ENCODE results near the gene NAAA.
"Not testable (repeated sequence)": the region's sequence is repeated elsewhere in the genome, so short reads cannot be mapped to it uniquely, and the experiment has no call there.

The NAAA gene

DNA sequence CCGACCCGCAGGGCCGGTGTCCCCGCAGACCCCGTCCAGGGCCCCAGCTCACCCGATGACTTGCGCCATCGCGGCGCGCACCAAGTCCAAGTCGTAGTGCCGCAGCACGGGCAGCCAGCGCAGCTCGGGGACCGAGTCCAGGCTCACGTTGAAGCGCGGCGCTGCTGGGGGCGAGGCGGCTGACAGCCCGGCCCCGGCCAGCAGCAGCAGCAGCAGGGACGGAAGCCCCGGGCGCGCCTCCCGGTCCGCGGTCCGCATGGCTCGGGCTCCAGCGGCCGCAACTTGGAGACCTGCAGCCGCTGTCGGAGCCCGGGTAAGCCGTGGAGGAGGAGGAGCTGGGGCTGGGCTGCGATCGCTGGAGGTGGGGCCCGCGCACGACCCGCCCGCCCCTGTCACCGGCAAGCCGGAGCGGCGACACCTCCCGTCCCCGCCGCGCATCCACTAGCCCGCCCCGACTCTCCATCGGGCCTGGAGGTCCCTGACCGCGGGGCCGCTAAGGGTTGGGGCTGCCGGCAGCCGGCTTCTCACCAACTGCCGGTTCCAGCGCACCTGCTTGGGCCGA is at the start of gene NAAA:
TSS of gene NAAA (minus strand) at position 322 of the 562 bp plus-strand sequence. CDS start at position 258, 64 bp downstream.
- peak; percentile 83 for DNase-seq

DNA sequence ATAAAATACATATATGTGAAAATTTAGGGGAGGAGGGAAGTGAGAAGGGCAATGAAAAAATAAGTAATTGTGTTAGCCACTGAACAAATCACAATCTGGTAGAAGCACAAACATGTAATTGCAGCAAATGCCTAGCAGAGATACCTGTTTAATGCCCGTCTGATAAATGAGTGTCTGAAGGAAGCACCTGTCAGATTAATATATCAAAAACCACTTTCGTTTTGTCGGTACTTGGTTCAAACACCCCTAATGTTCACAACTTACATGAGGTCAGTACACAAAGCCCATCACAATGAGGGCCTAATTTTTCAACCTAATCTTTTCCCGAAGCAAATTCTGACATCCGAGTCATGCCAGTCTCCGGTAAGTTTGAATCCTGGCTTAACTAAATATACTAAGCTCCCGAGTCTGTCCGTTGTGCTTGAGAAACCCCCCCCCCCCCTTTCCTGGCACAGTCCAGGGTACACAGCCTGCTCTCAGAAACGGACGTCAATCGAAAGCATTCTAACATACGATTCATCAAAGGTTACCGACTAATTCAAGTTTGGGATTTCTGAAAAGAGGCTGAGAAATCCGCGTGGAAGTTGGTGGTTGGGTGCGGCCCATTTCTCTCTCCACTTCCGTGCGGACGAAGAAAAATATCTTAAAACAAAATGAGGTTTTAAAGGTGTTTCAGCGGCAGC is 49.2 kb upstream of the NAAA start:
- DNase-seq = no peak

DNA sequence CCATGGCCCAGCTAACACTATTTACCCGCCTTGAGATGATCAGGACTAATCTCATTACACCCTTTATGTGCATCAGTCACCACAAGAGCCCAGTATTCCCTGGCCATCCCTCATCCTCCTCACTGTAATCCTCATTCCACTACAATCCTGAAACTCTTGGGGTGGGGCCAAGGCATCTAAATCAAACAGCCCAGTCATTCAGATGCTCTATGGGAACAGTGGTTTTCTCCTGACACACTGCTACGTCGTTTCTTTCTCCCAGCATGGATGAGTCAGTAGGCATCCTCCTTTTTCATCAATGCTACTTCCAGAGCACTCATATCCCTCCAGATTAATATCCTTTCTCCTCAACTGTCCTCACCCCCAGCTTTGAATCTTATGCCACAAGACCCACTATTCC is 44.3 kb upstream of the NAAA start:
- no peak for DNase-seq

DNA sequence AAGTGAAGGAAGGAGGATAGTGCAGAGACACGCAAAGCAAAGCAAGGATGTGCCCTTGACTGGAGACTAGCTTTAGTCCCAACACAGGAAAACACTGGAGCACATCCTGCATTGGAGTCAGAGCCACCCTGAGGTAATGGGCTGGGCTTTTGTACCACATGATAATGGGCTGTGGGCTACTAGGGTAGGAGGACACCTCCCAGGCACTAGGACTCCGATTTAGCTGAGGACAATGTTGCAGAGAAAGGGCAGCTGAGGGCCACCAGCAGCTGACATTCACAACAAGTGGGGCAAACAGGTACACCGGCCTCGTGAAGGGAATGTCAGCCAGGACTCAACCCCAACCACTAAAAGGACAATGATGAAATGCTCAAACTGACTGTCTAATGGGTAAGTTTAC is 39.8 kb upstream of the NAAA start:
- no peak for DNase-seq

DNA sequence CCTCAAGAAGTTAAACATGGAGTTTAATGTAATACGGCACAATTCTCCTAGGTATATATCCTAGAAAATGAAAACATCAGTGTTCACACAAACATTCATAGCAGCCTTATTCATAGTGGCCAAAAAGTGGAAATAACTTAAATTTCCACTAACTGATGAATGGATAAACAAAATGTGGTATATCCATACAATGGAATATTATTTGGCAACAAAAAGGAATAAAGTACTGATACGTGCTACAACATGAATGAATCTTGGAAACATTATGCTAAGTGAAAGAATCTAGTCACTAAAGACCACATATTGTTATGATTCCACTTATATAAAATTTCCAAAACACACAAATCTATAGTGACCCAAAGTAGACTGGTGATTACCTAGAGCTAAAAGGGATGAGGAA is 35.4 kb upstream of the NAAA start:
- no peak for DNase-seq

DNA sequence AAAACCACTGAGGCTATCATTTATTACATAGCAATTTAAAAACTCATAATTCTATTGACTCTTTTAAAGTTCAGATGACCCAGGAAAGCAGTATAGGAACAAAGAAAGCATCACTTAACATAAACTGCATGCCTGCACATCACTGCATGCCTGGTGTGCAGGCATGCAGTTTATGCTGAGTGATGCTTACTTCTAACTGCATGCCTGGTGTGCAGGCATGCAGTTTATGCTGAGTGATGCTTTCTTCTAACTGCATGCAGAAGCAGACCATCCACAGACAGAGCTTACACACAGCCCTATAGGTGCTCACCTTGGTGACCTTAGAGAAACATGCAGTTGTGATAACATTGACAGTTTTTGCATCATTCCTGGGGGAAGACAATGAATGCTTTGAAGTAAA is 33.0 kb upstream of the NAAA start:
- no peak for DNase-seq

DNA sequence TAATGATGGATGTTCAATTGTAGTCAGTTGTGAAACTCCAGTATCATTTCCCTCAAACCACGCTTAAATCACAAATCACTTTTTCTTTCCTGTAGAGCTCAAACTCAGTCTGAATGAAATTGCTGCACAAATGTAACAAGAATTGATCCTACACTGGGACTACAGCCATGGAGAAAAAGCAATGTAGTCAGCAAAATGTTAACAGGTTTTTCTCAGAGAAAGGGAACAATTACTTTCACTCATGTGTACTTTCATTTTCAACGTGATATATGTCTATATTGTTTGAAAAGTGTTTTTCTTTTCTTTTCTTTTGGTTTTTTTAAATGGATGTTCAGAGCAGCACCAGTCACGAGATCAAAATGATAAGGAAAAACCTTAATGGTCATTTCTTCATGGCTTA is 27.3 kb upstream of the NAAA start:
- DNase-seq = no peak

DNA sequence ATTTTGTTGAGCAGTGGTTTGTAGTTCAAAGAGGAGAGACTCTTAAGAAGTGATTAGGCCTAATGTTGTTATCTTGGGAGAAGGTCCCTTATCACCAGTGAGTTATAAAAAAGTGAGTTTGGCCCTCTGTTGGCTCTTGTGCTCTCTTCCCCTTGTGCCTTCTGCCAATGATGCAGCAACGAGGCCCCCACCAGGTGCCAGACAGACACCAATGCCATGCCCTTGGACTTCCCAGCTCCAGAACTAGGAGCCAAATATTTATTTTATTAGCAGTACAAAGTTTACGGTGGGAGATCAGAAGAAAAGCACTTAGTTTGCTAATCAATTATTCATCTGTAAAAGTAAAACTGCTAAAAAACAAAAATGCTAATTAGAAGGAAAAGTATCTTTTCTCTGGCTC is 22.7 kb upstream of the NAAA start:
- DNase-seq = no peak

DNA sequence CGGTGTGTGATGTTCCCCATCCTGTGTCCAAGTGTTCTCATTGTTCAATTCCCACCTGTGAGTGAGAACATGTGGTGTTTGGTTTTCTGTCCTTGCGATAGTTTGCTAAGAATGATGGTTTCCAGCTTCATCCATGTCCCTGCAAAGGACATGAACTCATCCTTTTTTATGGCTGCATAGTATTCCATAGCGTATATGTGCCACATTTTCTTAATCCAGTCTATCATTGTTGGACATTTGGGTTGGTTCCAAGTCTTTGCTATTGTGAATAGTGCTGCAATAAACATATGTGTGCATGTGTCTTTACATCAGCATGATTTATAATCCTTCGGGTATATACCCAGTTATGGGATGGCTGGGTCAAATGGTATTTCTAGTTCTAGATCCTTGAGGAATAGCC is 21.3 kb upstream of the NAAA start:
- DNase-seq = not testable (repeated sequence)

DNA sequence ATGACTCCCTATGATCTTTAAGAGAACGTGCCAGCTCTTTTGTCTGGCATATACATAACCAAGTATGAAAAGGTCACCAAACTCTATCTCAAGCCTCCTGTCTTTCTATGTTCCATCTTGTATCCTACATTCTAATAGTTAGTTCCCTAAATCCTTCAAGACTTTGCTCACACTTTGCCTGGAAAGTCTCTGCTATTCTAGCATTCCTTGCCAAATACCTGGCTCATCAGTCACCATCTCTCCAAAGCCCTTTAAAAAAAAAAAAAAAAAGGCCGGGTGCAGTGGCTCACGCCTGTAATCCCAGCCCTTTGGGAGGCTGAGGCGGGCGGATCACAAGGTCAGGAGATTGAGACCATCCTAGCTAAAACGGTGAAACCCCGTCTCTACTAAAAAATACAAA is 17.7 kb upstream of the NAAA start:
- DNase-seq = not testable (repeated sequence)

DNA sequence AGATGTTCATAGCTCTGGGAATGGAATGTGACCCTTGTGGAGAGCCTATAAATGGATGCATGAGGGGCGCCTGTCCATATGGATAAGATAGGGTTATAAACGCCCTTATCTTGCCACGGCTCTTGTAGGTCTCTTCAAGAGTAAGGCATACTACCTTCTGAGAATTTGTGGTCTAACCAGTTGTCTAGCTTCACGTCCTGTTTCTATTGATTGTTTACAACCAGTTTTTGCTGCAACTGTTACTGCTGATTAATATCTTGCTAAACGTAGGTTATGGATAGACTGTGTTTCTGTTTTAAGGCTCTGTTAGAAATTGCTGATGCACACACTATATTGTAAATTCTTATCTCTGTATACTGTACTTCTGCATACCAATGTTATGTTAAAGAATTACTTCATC is 14.0 kb upstream of the NAAA start:
- not testable (repeated sequence) for DNase-seq

DNA sequence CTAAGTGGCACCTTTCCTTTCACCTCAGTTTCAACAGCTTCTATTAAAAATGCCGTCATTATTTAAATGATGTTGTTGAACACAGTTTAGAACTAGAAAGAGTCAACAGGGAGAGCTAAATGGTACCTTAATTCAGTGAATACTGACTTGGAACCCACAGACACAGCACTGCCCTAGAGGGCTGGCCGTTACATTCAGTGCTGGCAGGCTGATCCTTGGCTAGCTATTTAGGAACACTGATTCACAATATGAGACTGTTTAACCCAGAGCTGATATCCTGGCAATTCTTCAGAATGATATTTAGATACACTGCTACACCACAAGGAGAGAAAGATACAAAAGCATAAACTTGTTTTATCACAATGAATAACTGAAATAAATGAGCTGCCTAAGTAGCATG is 12.7 kb upstream of the NAAA start:
- no peak for DNase-seq

DNA sequence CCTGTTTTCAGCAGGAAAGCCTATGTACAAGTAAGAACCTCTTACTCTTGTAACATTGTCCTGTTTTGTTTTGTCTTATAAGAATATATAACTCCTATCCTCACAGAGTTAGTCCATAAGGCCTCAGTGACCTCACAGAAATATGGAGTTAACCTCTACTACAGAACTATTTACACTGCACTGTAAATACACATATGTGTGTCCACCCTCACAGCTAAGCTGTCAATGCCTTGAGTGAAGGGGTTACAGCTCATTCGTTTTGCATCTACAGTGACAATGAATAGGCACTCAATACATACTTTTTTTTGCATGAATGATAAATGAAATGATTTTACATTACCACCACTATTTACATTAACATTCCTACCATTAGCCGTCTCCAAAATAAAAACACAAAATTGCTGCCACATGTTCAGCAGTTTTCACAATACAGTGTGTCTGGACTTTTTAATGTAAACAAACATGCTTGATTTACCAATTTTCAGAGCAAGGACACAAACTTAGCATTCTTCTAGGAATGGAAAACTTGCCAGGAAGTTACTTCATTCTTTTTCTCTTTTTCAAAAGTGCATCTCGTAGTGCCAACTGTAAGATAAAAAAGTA is 9.5 kb upstream of the NAAA start:
- DNase-seq = no peak

DNA sequence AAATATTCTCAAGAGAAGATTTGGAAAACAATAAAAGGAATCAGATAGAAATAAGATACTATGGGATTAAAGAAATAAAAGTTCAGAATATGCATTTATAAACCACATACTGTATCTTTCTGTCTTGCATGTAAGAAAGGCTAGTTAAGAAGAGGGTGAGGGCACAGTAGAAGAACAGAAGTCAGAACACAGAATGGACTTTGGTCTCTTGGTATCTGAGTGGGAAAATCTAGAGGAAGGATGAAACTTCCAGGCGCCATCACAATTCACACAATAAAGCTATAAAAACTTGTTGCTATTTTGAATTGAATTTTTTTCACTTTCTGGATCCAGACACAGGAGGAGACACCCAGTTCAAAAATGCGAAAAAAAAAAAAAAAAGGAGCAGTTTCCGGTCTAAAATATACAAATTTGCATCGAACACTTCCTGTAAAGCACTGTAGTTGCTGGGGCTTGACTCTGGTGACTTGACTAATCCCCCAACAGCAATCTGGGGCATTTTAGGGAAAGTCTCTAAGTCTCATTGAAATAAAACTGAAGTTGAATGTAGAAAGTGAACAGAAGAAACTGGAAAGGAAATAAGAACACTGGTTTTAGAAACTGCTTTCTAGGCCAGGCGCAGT is 8.1 kb upstream of the NAAA start:
- DNase-seq = no peak

DNA sequence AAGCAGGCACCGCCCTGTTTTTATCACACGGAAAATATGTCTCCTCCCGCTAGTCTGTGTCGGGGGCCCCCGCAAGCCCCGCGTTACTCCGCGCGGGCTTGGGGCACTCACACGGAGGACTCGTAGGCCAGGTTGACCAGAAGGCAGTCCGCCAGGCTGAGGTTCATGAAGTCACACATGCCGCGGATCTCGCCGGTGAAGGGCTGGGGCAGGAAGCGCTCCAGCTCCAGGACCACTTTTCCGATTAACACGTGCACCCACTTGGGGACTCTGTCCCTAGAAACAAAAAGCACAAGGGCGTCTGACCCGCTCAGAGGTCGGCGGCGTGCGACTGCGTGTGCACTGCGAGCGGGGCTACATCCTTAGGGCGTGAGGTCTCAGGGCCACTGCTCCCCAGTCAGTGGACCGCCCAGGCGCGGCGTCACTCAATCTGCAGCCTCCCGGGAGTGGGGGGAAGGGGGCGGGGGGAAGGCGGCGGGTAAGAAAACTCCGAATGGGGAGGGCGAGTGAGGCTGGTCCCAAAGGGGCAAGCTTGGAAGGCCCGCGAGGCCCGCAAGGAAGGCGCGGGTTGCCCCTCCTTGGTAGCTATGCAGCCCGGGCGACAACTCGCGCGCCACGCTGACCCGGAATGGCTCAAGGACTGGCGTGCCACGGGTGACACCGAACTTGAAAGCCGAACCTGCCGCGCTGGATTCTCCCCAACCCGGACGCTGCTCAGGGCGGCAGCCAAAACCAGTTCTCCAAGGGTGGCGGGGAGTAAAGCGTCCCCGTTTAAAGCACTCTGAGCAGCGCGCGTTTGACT is 722 bp downstream of the NAAA start:
- DNase-seq = peak; percentile 80

DNA sequence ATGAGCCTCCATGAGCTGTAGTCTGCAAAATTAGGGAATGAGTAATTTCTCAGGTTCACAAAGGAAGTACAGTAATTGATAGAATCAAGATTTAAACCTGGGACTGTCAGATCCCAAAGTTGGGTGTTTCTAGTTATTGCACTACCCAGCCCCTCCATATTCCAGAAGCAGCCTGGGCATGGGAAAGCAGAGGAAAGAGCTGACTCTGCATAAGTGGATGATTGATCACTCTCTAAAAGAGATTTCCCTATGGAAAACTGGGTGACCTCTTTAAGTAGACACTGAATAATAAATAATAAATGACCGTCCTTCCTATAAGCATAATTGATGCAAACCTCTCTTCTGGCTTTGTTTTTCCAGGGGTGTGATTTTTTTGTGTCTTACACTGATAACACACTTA is 5.2 kb downstream of the NAAA start:
- DNase-seq = no peak

DNA sequence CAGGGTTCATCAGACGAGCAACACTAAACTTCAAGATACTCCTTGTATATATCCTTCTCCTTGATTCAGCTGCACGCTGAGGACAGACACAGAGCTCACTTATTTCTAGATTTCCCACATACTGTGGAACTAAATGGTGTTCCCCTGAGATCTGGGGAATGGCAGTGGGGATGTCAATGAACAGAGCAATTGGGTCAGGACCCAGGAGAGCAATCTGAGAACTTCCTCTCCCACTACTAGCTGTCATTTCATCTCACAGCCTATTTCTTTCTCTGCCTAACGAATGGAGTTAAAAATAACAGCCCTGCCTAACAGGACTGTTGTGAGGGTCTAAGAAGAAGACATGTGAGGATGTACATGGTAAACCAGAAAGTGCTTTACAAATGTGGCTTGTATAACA is 10.7 kb downstream of the NAAA start:
- no peak for DNase-seq

DNA sequence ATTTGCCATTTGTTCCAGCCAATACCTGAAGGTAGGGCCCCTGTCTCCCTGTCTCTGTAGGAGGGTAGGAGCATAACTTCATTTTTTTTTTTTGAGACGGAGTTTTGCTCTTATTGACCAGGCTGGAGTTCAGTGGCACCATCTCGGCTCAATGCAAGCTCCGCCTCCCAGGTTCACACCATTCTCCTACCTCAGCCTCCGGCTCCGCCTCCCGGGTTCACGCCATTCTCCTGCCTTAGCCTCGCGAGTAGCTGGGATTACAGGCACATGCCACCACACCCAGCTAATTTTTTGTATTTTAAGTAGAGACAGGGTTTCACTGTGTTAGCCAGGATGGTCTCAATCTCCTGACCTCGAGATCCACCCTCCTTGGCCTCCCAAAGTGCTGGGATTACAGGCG is 15.9 kb downstream of the NAAA start:
- DNase-seq = peak; percentile 82

DNA sequence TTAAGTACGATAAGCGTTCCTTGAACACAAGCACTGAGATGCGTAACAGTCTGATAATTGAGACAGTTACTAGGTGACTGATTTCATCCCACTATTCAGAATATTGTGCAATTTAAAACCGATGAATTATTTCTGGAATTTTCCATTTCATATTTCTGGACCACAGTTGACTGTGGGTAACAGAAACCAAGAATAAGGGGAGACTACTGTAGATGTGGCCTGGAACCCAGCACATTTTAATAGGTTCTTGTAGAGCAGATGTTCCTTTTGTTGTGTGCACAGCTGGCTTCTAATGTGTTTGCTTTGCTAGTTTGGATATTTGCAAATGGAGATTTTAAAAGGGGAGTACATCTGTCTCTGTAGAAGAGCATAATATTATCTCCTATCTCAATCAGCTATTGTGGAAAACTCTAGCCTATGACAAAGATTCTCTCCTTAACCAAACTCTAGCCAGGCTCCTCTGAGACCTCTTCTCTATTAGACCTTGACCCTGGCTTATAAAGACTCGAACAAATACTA is 16.4 kb downstream of the NAAA start:
- peak; percentile 93 for DNase-seq

DNA sequence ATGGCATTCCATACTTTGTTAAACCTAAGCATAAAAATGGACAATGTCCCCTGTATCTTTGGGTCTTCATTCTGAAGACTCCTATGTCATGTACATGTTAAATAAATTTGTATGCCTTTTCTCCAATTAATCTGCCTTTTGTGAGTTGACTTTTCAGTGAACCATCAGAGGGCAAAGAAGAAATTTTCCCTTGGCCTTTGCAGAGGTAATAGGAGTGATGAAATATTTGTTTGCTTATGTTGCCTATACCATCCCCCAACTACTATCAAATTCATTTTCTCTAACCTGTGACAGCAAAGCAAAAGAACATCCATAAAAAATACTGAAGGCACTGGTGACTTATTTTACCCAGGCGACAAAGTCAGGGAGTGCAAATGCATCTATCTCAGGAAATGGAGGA is 18.2 kb downstream of the NAAA start:
- DNase-seq = no peak

DNA sequence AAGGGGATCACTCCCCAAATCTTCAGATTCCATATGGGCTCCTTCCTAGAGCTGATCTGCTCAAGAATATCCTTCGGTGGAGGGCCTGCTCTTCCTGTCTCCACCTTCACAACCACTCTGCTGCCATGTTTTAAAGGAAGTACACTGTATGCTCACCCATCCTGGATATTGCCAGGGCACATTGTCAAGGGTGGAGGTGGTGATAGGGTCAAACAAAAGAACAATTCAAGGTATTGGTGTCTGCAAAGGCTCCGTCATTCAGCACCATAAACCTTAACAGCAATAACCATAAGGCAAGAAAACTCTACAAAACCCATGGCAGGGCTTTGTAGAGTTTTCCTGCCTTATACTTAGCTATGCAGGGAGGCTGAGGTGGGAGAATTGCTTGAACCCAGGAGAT is 18.9 kb downstream of the NAAA start:
- DNase-seq = no peak

DNA sequence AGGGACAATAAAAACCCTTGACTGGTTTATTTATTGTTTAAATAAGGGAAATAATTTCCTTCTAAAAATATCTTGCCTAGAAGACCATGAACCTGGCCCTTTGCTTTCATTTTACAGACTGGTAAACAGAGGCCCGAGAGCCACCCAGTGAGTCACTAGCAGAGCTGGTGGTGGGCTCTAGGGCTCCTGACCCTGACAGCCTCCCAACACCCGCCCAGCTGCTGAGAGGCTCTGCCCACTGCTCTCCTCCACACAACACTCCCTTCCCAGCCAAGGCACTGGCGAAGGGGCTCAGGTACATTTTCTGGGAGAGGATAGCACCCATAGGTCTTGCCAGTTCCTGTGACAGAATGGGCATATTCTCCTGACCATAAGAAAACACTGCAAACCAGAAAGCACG is 20.5 kb downstream of the NAAA start:
- no peak for DNase-seq

DNA sequence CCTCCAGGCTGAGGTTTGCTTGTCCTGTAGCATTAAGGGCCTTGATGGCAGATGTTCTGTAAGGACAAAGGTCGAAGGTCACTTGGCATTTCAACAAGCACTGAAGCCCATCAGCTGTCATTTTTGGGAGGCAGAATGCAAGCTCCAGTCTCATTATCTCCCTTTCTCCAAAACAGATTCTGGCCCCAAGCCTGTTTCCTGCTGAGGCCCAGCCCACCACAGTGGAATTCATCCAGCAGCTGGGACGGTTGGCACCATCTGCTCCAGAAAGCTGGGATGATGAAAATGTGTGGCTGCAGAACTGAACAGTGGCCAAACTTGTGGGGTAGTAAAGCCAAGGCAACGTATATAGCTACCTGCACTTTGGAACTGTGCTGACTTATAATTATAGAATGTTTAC is 20.9 kb downstream of the NAAA start:
- no peak for DNase-seq

Data from NCI-H146 (cell line).